DOHH2 (cell line): Measurements from ENCODE around the gene SCIN.

ENCODE experiments used
- H3F3A ChIP-seq: fragments of 200-600 bp; sonication (generic), shearing (Covaris generic); 2 replicates; pipeline ENCODE4 v1.6.0; 2016; ENCODE audit warnings: antibody characterized with exemption, mild to moderate bottlenecking; ENCODE audit not compliant: control insufficient read depth, insufficient read depth
- H3K27ac ChIP-seq: fragments of 200-600 bp; sonication (generic); 2 replicates; pipeline ENCODE4 v1.5.1; 2014; ENCODE audit warnings: low read depth, mild to moderate bottlenecking, low read length, moderate library complexity
- H3K27me3 ChIP-seq: fragments of 200-600 bp; sonication (generic); 2 replicates; pipeline ENCODE4 v1.6.1; 2014; ENCODE audit warnings: mild to moderate bottlenecking, low read length, mixed read lengths; ENCODE audit not compliant: control insufficient read depth
- H3K36me3 ChIP-seq: fragments of 200-600 bp; sonication (generic); 2 replicates; pipeline ENCODE4 v1.6.1; 2014; ENCODE audit warnings: mild to moderate bottlenecking, low read length, moderate library complexity, mixed read lengths; ENCODE audit not compliant: control insufficient read depth
- H3K4me1 ChIP-seq: fragments of 200-600 bp; sonication (generic); 2 replicates; pipeline ENCODE4 v1.6.1; 2014; ENCODE audit warnings: mild to moderate bottlenecking, low read length, mixed read lengths; ENCODE audit not compliant: control insufficient read depth
- H3K4me2 ChIP-seq: fragments of 200-600 bp; sonication (generic); 2 replicates; pipeline ENCODE4 v1.6.0; 2014; ENCODE audit warnings: mild to moderate bottlenecking, low read length, moderate library complexity
- H3K4me3 ChIP-seq: fragments of 200-600 bp; sonication (generic); 2 replicates; pipeline ENCODE4 v1.5.1; 2014; ENCODE audit warnings: mild to moderate bottlenecking, low read length, mixed read lengths
- H3K79me2 ChIP-seq: fragments of 200-600 bp; sonication (generic); 2 replicates; pipeline ENCODE4 v1.6.1; 2014; ENCODE audit warnings: mild to moderate bottlenecking, low read length, mixed read lengths; ENCODE audit not compliant: control insufficient read depth
- H3K9me2 ChIP-seq: fragments of 200-600 bp; sonication (generic); replicated peaks from 2 replicates; pipeline ENCODE4 v1.6.1; 2014; ENCODE audit warnings: mild to moderate bottlenecking, low read length, mixed read lengths; ENCODE audit not compliant: control insufficient read depth
- H3K9me3 ChIP-seq: fragments of 200-600 bp; sonication (generic); 2 replicates; pipeline ENCODE4 v1.6.1; 2014; ENCODE audit warnings: antibody characterized with exemption, low read length, mixed read lengths; ENCODE audit not compliant: control insufficient read depth, insufficient read depth
- H4K20me1 ChIP-seq: fragments of 200-600 bp; sonication (generic); 2 replicates; pipeline ENCODE4 v1.6.0; 2014; ENCODE audit warnings: low read depth, mild to moderate bottlenecking, antibody characterized with exemption, low read length, moderate library complexity; ENCODE audit not compliant: control insufficient read depth, insufficient read depth
- CTCF ChIP-seq: fragments of 200-600 bp; sonication (generic); IDR thresholded peaks from one replicate; pipeline ENCODE4 v1.5.1; 2014; ENCODE audit warnings: antibody characterized with exemption, mild to moderate bottlenecking, low read depth, low read length; ENCODE audit not compliant: poor library complexity, severe bottlenecking
- EZH2phosphoT487 ChIP-seq: fragments of 200-600 bp; sonication (generic); IDR thresholded peaks from 2 replicates; pipeline ENCODE4 v1.6.1; 2017; ENCODE audit warnings: borderline replicate concordance, mild to moderate bottlenecking, antibody characterized with exemption, low read length, moderate library complexity, mixed read lengths

SCIN gene

GRCh38 chr7:12590559-12590958 lies 20.0 kb downstream of the SCIN start:
- Histone ChIP-seq H4K20me1 (no peaks in the 10 kb centered on the region), H3K4me1 (no peaks in the 10 kb centered on the region), H3K27me3 (no peaks in the 10 kb centered on the region), H3K4me3 (no peak overlapping the region), H3K9me2 (no peaks in the 10 kb centered on the region), H3K27ac (no peak overlapping the region), H3K36me3 (no peaks in the 10 kb centered on the region), H3K79me2 (no peaks in the 10 kb centered on the region), H3F3A (no peaks in the 10 kb centered on the region), H3K4me2 (no peak overlapping the region), H3K9me3 (peaks cover 8% of the 10 kb centered on the region; the same call in 1 of the 2 replicates)
- no peak for TF ChIP-seq CTCF
- TF ChIP-seq EZH2phosphoT487 = no peak

GRCh38 chr7:12594122-12594897 lies 23.8 kb downstream of the SCIN start:
- TF ChIP-seq CTCF = no peak
- TF ChIP-seq EZH2phosphoT487 = no peak
- no peaks in the 10 kb centered on the region for H3K36me3 ChIP-seq
- H3K4me3 ChIP-seq = no peak overlapping the region
- no peaks in the 10 kb centered on the region for H3K4me1 ChIP-seq
- no peaks in the 10 kb centered on the region for H3F3A ChIP-seq
- H3K79me2 ChIP-seq = no peaks in the 10 kb centered on the region
- H3K27ac ChIP-seq = no peak overlapping the region
- H3K27me3 ChIP-seq = no peaks in the 10 kb centered on the region
- H3K9me2 ChIP-seq = no peaks in the 10 kb centered on the region
- no peaks in the 10 kb centered on the region for H4K20me1 ChIP-seq
- H3K9me3 ChIP-seq = peaks cover 8% of the 10 kb centered on the region; the same call in 1 of the 2 replicates
- no peak overlapping the region for H3K4me2 ChIP-seq

GRCh38 chr7:12595148-12595547 lies 24.6 kb downstream of the SCIN start:
- H3K79me2 ChIP-seq = no peaks in the 10 kb centered on the region
- TF ChIP-seq EZH2phosphoT487 (no peak), CTCF (no peak)
- H3K27ac ChIP-seq = no peak overlapping the region
- no peaks in the 10 kb centered on the region for H3K36me3 ChIP-seq
- no peak overlapping the region for H3K4me3 ChIP-seq
- no peak overlapping the region for H3K4me2 ChIP-seq
- H3F3A ChIP-seq = no peaks in the 10 kb centered on the region
- no peaks in the 10 kb centered on the region for H4K20me1 ChIP-seq
- no peaks in the 10 kb centered on the region for H3K9me2 ChIP-seq
- H3K27me3 ChIP-seq = no peaks in the 10 kb centered on the region
- H3K4me1 ChIP-seq = no peaks in the 10 kb centered on the region
- H3K9me3 ChIP-seq = peaks cover 8% of the 10 kb centered on the region; the same call in 1 of the 2 replicates
